ENCODE data around the gene EZH1.

The EZH1 gene

GRCh38 chr17:42706732-42707131 lies 38.1 kb downstream of the EZH1 start:
- no peak for DNase-seq

- DNase-seq, result no peak
Observed at GRCh38 chr17:42704837-42705494, 39.9 kb downstream of the EZH1 start.

DNA sequence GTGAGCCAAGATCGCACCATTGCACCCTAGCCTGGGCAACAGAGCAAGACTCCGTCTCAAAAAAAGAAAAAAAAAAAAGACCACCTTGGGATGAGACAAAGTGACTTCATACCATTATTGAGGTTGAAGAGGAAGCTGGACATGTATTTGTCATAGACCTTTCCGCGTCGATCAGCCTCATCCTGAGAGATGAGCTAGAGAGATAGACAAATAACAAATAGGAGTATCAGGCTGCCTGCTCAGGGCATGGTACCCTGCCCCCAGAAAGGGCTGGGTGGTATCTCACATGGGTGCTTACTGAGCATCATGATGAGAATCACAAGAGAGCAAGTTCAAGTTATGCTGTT lies 40.4 kb downstream of the EZH1 start:
- DNase-seq, result no peak

GRCh38 chr17:42702446-42702845 lies 42.4 kb downstream of the EZH1 start:
- DNase-seq, result no peak

DNA sequence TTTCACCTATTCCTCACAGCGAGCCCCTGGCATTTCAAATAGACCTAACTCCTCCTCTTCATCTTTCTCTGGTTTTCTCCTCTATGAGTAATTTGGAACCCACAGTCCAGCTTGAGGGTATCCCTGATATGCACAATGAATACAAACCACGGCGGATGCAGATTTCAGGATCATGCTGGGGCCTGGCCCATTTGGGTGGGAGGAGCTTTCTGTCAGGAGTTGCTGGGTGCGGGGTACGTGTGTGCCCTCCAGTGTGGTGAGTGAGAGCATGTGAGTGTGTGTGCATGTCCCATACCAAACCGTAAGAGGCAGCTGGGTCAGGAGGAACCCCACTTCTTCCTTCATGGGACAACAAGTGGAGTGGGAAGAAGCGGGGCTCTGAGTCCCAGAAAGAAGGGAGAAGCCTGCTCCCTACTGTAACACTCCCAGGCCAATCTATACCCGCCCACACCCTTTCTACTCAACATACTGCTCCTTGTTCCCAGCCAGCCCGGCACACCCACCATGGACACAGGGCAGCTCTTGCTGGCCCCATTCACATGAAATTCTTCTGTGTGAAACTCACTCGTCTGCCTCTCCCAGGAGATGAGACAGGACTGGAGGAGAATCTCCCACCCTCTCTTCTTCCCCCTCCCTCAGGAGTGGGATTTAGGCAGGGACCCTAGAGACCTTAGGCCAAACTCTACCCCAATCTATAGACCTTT lies 44.1 kb downstream of the EZH1 start:
- DNase-seq, result no peak

GRCh38 chr17:42699415-42699740 lies 45.5 kb downstream of the EZH1 start:
- no peak for DNase-seq

DNA sequence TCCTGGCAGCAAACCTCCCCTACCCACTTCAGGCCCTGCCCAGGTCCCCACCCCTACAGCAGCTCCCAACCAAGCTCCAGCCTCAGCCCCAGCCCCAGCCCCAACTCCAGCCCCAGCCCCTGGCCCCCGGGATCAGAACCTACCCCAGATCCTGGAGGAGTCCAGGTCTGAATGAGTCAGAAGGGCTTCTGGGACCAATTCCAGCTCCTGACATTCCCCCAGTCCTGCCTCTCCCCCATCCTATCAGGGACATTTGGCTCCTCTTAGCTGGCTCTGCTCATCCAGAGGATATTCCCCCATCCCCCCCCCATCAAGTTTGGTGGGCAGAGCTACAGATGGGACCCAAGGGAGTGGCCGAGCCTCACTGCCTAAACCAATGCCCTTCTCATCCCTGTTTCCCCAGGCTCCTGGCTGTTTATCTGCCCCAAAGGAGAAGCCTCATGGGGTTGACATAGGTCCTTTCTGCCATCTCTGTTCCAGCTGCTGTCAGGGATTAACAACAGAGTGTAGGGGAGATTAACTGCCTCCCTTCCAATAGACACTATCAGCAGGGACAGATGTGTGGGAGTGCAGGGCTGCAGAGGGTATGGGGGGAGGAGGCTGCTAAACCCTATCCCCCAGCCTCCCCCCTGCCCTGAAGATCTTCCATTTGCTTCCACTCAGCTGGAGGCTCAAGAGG lies 46.0 kb downstream of the EZH1 start:
- no peak for DNase-seq

DNA sequence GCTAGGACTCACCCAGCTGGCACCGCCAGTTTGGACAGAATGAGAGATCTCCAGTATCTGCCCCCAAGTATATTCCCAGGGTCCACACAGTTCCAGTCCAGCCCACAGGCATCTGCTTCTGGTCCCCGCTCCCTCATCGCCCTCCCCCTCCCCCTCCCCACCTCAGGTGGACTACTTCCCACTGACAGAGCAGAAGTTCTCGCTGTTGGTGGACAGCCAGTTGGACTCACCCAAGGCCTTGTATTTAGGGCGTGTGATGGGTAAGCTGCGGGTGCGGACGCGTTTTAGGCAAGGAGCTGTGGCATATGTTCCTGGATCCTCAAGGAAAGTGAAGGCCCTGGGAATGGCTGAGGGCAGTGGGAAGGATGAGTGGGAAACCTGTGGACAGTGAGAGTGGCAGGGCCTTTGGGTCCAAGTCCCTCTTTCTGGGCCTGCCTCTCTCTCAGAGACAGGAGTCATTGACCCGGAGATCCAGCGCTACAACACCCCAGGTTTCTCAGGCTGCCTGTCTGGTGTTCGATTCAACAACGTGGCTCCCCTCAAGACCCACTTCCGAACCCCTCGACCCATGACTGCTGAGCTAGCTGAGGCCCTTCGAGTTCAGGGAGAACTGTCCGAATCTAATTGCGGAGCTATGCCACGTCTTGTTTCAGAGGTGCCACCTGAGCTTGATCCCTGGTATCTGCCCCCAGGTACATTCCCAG lies 47.6 kb downstream of the EZH1 start:
- DNase-seq, result no peak

GRCh38 chr17:42695500-42695899 lies 49.3 kb downstream of the EZH1 start:
- DNase-seq, result no peak

DNA sequence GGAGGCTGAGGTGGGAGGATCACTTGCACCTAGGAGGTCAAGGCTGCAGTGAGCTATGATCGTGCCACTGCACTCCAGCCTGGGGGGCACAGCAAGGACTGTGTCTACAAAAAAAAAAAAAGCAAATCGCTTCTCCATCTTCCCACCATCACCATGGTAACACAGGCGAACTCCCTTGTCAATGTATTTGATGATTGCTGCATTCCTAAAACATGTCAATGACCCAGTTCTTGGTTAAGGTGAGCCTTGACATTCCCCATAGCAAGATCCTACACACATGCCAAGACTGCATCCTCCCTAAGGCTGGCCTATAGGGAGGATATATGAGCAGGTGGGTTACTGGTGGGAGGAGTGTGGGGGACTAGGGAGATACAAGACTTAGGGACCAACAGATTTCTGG lies 50.3 kb downstream of the EZH1 start:
- DNase-seq, result no peak

DNA sequence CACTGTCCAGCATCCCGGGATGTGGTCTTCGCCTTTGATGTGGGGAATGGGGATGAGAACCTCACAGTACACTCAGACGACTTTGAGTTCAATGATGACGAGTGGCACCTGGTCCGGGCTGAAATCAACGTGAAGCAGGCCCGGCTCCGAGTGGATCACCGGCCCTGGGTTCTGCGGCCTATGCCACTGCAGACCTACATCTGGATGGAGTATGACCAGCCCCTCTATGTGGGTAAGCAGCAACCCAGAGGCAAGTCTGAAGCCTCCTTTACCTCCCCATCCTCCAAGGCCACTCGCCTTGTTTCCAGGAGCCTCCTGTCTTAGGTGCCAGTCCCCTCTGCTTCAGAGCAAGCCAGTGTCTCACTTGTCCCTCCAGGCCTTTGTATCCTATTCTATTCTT lies 52.4 kb downstream of the EZH1 start:
- DNase-seq, result no peak

GRCh38 chr17:42691021-42691545 lies 53.8 kb downstream of the EZH1 start:
- DNase-seq, result no peak

- DNase-seq, result no peak
Observed at GRCh38 chr17:42690596-42690995, 54.2 kb downstream of the EZH1 start.

GRCh38 chr17:42687707-42688320 lies 57.0 kb downstream of the EZH1 start:
- no peak for DNase-seq

DNA sequence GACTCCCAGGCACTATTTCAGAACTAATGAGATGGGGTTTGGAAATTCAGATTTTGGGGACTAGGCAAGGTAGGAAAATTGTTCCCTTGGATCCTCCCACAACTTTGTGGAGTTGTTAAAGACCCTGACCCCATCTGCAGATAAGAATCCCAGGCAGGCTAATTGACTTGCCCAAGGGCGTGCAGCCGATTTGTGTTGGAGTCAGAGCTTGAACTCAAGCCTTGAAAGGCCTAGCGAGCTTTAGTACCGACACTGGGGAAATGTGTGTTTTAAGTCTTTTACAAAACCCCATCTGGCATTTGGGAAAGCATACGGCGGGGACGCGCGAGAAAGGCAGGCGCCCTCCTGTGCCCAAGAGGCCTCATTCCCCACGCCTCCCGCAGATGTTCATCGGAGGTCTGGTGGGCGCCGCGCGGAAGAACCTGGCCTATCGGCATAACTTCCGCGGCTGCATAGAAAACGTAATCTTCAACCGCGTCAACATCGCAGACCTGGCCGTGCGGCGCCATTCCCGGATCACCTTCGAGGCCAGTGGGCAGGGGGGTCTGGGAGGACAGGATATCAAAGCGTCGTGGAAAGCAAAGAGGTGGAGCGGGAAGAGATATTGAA lies 58.2 kb downstream of the EZH1 start:
- DNase-seq, result no peak

DNA sequence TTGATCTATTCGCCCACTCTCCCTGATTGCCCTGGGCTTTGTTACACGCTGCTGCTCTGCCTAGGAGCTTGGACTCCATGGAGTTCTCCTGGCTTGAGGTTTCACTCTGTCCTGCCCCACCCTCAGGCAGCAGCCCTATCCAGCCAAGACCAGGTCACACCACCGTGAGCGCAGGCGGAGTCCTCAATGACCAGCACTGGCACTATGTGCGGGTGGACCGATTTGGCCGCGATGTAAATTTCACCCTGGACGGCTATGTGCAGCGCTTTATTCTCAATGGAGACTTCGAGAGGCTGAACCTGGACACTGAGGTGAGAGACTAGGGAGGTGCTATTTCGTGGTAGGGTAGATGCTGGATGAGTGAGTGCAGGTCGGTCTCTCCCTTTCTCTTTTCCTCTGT lies 59.0 kb downstream of the EZH1 start:
- no peak for DNase-seq

- no peak for DNase-seq
Observed at GRCh38 chr17:42684929-42685556, 59.8 kb downstream of the EZH1 start.

DNA sequence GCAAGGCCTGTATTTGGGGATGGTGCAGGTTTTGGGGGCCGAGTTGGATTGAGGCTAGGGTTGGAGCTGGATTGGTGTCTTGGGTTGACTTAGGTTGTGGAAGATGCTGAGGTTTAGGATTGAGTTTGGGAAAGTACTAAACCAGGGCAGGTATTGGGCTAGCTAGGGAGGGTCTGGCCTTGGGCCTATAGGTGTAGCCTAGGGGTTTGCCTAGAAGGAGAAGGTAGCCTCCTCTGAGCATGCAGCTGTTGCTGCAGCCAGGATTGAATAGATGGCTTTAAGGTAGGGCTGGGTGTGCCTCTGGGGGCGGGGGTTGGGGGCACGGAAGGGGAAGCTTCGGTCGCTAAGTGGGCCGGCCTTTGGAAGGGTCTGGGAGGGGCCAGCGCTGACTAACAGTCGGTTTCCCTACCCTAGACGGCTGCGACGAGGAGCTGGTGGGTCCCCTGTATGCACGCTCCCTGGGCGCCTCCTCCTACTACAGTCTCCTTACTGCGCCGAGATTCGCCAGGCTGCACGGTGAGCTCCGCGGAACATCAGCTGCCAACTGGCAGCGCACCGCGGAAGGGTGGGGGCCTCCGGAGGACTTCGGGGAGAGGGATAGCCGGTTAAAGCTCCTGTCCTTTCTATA lies 61.3 kb downstream of the EZH1 start:
- no peak for DNase-seq

DNA sequence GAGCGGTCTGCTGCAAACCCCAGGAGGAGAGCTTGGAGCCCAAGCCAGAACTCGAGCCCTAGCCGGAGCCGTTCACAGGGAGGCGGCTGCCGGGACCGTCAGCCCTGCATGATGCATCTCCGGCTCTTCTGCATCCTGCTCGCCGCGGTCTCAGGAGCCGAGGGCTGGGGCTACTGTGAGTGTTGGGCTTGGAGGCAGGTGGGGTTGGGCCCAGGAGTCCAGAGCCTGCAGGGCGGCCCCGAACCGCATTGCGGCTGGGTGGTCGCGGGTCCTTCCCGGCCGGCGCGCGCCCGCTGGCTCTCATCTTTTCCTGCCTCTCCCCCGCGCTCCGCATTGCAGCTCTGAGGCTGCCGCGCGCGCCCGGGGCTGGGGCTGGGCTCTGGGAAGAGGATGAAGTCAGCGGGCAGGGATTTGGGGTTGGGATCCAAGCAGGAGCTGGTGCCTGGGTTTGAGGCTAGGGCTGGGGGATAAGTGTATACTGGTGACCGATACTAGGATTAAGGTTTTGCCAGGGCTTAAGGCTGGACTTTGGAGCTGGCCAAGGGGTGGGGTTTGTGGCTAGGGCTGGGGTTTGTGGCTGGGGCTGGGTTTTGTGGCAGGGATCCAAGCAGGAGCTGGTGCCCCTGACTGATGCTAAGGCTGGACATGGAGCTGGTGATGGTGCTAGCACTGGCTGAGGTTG lies 62.0 kb downstream of the EZH1 start:
- peak; percentile 43 for DNase-seq

- DNase-seq, result peak; percentile 39
Observed at GRCh38 chr17:42681976-42682721, 62.7 kb downstream of the EZH1 start, which contains the start of gene CNTNAP1. Gene CNTNAP1 (plus strand): TSS chr17:42682531. CDS start chr17:42682830, 299 bp downstream.

Measured in NCI-H1105 (cell line).